SK-N-SH (cell line): ENCODE data around the gene MYO7A. TPM values are rescaled to one million over a fixed set of nuclear protein-coding genes. Genes with fewer than 3 reads are reported as not detected.

ENCODE experiments used
- CTCF ChIA-PET: fragments of 300-600, 350-600 bp; formaldehyde crosslinking; extraction: SDS; loops from one replicate; lab custom pipeline; 2021; lab: Yijun Ruan, JAX
- POLR2A ChIA-PET: fragments of 350-600 bp; sonication (Branson Sonifier 250); formaldehyde crosslinking; extraction: SDS; loops from one replicate; lab custom pipeline; 2020; ENCODE audit warnings: antibody characterized with exemption, inconsistent platforms; lab: Yijun Ruan, JAX
- DNase-seq: peaks from one replicate; pipeline ENCODE4 v3.0.0; 2012
- H2AFZ ChIP-seq: fragments of 200-600 bp; sonication (generic); 2 replicates; pipeline ENCODE4 v1.8.1; 2016; ENCODE audit warnings: antibody characterized with exemption, mild to moderate bottlenecking, low read depth
- H3F3A ChIP-seq: fragments of 200-600 bp; sonication (generic); replicated peaks from 2 replicates; pipeline ENCODE3; 2016; ENCODE audit warnings: antibody characterized with exemption, mild to moderate bottlenecking; ENCODE audit not compliant: insufficient read depth
- H3K27ac ChIP-seq, 2 experiments: fragments of 200-500 bp in 1 of 2; fragments of 200-600 bp in 1 of 2; sonication (Bioruptor generic) in 1 of 2; sonication (generic), shearing (Covaris generic) in 1 of 2; 2 replicates each; pipeline versions ENCODE4 v1.5.1 to v1.6.1; 2014 to 2016; ENCODE audit warnings: low read depth in 2 of 2, inconsistent platforms in 1 of 2, low read length in 1 of 2, mild to moderate bottlenecking in 1 of 2, mixed read lengths in 1 of 2
- H3K27me3 ChIP-seq: fragments of 200-600 bp; sonication (generic), shearing (Covaris generic); 2 replicates; pipeline ENCODE4 v1.6.1; 2016; ENCODE audit warnings: mixed run types; ENCODE audit not compliant: insufficient read depth
- H3K36me3 ChIP-seq, 2 experiments: fragments of 200-500 bp in 1 of 2; fragments of 200-600 bp in 1 of 2; sonication (Bioruptor generic) in 1 of 2; sonication (generic) in 1 of 2; replicated peaks in 1 of 2; 2 replicates each; pipeline versions ENCODE3 to v1.5.1; 2014 to 2016; ENCODE audit warnings: low read length in 1 of 2, mild to moderate bottlenecking in 1 of 2; ENCODE audit not compliant: insufficient read depth in 2 of 2, control insufficient read depth in 1 of 2
- H3K4me1 ChIP-seq, 2 experiments: fragments of 200-500 bp in 1 of 2; fragments of 200-600 bp in 1 of 2; sonication (Bioruptor generic) in 1 of 2; sonication (generic), shearing (Covaris generic) in 1 of 2; 2 replicates each; pipeline versions ENCODE4 v1.5.1 to v1.6.1; 2014 to 2016; ENCODE audit warnings: low read depth in 1 of 2, low read length in 1 of 2, mixed run types in 1 of 2; ENCODE audit not compliant: insufficient read depth in 2 of 2, control insufficient read depth in 1 of 2
- H3K4me2 ChIP-seq: fragments of 200-600 bp; sonication (generic), shearing (Covaris generic); 2 replicates; pipeline ENCODE4 v1.6.1; 2017; ENCODE audit warnings: mixed run types
- H3K4me3 ChIP-seq, 2 experiments: fragments of 200-500 bp in 1 of 2; fragments of 200-600 bp in 1 of 2; sonication (Bioruptor generic) in 1 of 2; sonication (generic), shearing (Covaris generic) in 1 of 2; 2 replicates each; pipeline versions ENCODE4 v1.5.1 to v1.8.1; 2014 to 2016; ENCODE audit warnings: low read depth in 2 of 2, inconsistent platforms in 1 of 2, low read length in 1 of 2, mild to moderate bottlenecking in 1 of 2, mixed read lengths in 1 of 2, moderate library complexity in 1 of 2
- H3K79me2 ChIP-seq: fragments of 200-600 bp; sonication (generic); 2 replicates; pipeline ENCODE4 v1.8.1; 2017; ENCODE audit warnings: mild to moderate bottlenecking; ENCODE audit not compliant: insufficient read depth
- H3K9ac ChIP-seq: fragments of 200-600 bp; sonication (generic); 2 replicates; pipeline ENCODE4 v1.6.1; 2017; ENCODE audit warnings: mixed run types
- H3K9me2 ChIP-seq: fragments of 200-600 bp; sonication (generic); 2 replicates; pipeline ENCODE4 v1.6.1; 2017; ENCODE audit warnings: mixed run types
- H3K9me3 ChIP-seq: fragments of 200-600 bp; sonication (generic); 2 replicates; pipeline ENCODE4 v1.6.1; 2017; ENCODE audit warnings: mixed run types, mild to moderate bottlenecking, moderate library complexity
- H4K20me1 ChIP-seq: fragments of 200-600 bp; sonication (generic); 2 replicates; pipeline ENCODE4 v1.6.1; 2017; ENCODE audit warnings: mild to moderate bottlenecking, mixed run types; ENCODE audit not compliant: insufficient read depth
- CHD2 ChIP-seq: fragments of 150-350 bp; IDR thresholded peaks from 2 replicates; pipeline ENCODE4 v1.6.1; 2018; ENCODE audit warnings: low read length; ENCODE audit not compliant: partially characterized antibody
- EZH2phosphoT487 ChIP-seq: fragments of 200-600 bp; sonication (generic); IDR thresholded peaks from 2 replicates; pipeline ENCODE4 v1.6.1; 2017; ENCODE audit warnings: low read depth, mixed run types, mild to moderate bottlenecking, antibody characterized with exemption, moderate library complexity, borderline replicate concordance
- FOXJ3 ChIP-seq: sonication (generic); formaldehyde crosslinking; IDR thresholded peaks from 2 replicates; pipeline ENCODE4 v1.5.1; 2020; ENCODE audit warnings: mild to moderate bottlenecking, missing genetic modification reagents
- GATA2 ChIP-seq: sonication (generic); formaldehyde crosslinking; IDR thresholded peaks from 2 replicates; pipeline ENCODE4 v1.5.0; 2020; ENCODE audit warnings: mild to moderate bottlenecking, missing genetic modification reagents
- RCOR1 ChIP-seq: fragments of 150-350 bp; IDR thresholded peaks from 2 replicates; pipeline ENCODE4 v1.6.1; 2017; ENCODE audit warnings: antibody characterized with exemption, low read length
- REST ChIP-seq: IDR thresholded peaks from 2 replicates; pipeline ENCODE4 v1.6.1; 2012; ENCODE audit warnings: mild to moderate bottlenecking, low read depth, low read length, moderate library complexity
- RFX5 ChIP-seq: IDR thresholded peaks from 2 replicates; pipeline ENCODE4 v1.6.1; 2012; ENCODE audit warnings: mild to moderate bottlenecking, improper control_type of control experiment, low read length
- RXRA ChIP-seq: IDR thresholded peaks from 2 replicates; pipeline ENCODE4 v1.4.0; 2012; ENCODE audit warnings: low read depth, mild to moderate bottlenecking, borderline replicate concordance
- SMC3 ChIP-seq: IDR thresholded peaks from 2 replicates; pipeline ENCODE4 v1.6.1; 2012; ENCODE audit warnings: low read depth, low read length, improper control_type of control experiment
- TEAD4 ChIP-seq: IDR thresholded peaks from 2 replicates; pipeline ENCODE4 v1.4.0; 2012; ENCODE audit warnings: mild to moderate bottlenecking, borderline replicate concordance; ENCODE audit not compliant: insufficient read depth
- WGBS: methylation state at CpG from one replicate; pipeline ENCODE4 v1.1.6; 2017; ENCODE audit warnings: low lambda C conversion rate; 5-methylcytosine and 5-hydroxymethylcytosine counted together
- polyA plus RNA-seq, 3 experiments: library from polyadenylated mRNA; depleted of rRNA; stranded (reverse); fragments of >200 nt; gene quantifications; 2 replicates each; pipeline ENCODE4 v1.2.3, GENCODE V29; 2012

Gene MYO7A
- polyA plus RNA-seq, 1 of the 3 experiments (the other 2 are of a cell fraction): 0.08 TPM

GRCh38 chr11:77093056-77093891 is 34.8 kb upstream of the MYO7A start:
- ChIA-PET CTCF (interaction anchor here (0.6 to 9.5 kb wide), 11 partner anchors 10 to 282 kb away, joined by 3 to 218 read pairs (median 49); partner anchors contain the start of genes CAPN5 and OMP), POLR2A (no interaction called here)
- DNase-seq: no peak

More at GRCh38 chr11:77093056-77093891, 34.8 kb upstream of the MYO7A start:
- H3K27me3 ChIP-seq: no peaks in the 10 kb centered on the region
- no peak overlapping the region for H3K4me3 ChIP-seq
- no peak overlapping the region for H3K27ac ChIP-seq
- no peak overlapping the region for H3K4me2 ChIP-seq
- no peak overlapping the region for H2AFZ ChIP-seq
- H3K9me2 ChIP-seq: no peaks in the 10 kb centered on the region
- peaks cover 21% of the 10 kb centered on the region for H4K20me1 ChIP-seq
- WGBS: 94% methylated on average over 28 of the region's 33 CpGs
- H3K9me3 ChIP-seq: no peaks in the 10 kb centered on the region
- H3K9ac ChIP-seq: no peak overlapping the region
- TF ChIP-seq EZH2phosphoT487: no peak
- no peak for TF ChIP-seq RXRA
- TF ChIP-seq REST: no peak
- no peak for TF ChIP-seq FOXJ3
- TF ChIP-seq GATA2 (CRISPR knock-in tag): no peak
- no peak for TF ChIP-seq RFX5
- no peak for TF ChIP-seq CHD2
- no peak for TF ChIP-seq SMC3
- no peak for TF ChIP-seq TEAD4
- TF ChIP-seq RCOR1: no peak
- H3F3A ChIP-seq: peaks cover 3% of the 10 kb centered on the region
- H3K36me3 ChIP-seq: peaks cover 3% of the 10 kb centered on the region in 2 experiments
- H3K4me1 ChIP-seq: peaks cover 0 to 21% of the 10 kb centered on the region in 2 experiments; a peak in 1 of 4 replicates
- 0 out of 2 replicates have a peak, but pooled peaks cover 12% of the 10 kb centered on the region for H3K79me2 ChIP-seq
